ENCODE measurements around the gene ZNF319.

Gene ZNF319

DNA sequence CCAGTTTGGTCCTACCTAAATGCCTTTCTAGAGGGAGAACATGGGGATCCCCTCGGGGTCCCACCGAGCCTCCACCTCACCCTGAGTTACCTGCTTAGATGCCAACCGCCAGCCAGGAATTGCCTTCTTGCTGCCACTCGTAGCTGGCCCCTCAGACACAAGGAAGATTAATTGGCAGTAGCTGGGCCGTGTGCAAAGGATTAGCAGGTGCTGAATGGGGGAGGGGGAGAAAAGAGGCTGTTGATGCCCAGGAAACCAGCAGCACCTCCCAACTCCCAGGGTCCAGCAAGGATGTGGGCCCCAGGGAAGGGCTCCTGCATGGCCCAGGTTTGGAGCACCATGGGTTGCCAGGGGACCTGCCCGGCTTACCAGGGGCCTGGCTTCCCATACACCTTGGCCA, 29.5 kb downstream of the ZNF319 start, which contains the start of gene CNGB1:
Gene CNGB1, minus strand, starts transcription at position 159 of the 400 bp plus-strand sequence. CDS start 3,842 bp downstream, outside the sequence.
- no peak for DNase-seq

DNA sequence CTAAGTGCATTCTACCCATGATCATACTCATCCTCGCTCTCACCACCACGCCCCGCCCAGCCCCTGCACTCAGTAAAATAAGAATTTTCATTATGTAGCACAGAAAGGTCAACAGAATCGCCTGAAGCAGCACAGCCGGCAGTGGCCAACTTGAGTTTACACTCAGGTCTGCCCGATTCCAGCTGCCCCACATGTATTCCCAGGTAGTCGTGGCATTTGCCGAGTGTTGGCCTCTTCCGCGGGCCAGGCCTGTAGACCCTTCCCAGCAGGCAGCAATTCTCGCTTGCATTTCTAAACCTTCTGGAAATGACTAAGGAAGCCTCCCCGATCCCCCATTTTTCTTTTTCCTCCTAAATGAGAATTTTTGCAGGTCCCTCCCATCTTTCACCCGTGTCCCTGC, 30.2 kb downstream of the ZNF319 start:
- DNase-seq: no peak

GRCh38 chr16:57969451-57970123, 30.9 kb downstream of the ZNF319 start:
- DNase-seq: no peak

- DNase-seq: no peak
These were observed 32.6 kb downstream of the ZNF319 start for GRCh38 chr16:57967916-57968315.

DNA sequence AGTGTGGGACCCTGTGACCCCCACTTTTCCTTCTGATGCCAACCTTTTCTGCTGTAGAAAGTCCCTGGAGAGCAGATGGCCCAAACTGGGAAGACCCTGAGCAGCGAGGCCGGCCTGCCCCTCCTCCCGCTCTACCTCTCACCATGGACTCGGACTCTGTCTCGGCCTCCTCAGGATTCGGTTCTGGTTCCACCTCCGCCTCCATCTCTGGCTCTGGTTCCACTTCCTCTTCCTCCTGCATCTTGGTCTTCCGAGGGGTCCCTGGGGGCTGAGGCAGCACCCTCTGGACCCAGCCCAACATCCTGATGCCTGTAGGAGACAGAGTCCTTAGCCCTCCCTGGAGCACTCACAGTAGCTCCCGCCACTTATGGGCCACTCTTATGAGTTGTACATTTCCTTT, 33.5 kb downstream of the ZNF319 start:
- DNase-seq: no peak

GRCh38 chr16:57966204-57966771, 34.2 kb downstream of the ZNF319 start:
- no peak for DNase-seq

DNA sequence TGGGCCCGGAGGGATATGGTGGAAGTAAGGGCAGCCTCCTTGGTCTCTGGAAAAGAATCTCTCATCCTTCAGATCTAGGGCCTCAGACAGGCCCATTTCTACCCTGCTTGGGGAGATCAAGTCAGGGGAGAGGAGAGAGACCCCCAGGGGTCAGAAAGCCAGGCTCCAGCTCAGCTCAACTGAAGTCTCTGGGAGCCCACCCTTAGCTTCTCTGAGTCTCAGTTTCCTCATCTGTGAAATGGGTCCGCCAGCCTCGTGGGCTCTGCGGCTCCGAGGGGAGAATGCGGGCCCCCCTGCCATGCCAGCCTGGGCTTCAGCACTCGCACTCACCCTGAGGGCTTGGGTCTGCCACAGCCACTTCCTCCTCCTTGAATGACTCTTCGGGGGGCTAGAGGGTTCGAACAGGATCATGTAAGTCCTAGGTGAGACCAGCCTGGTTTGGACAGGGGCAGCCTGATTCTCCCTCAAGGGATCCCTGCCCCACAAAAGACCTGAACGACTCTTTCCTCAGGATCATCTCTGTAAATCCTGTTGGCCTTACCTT, 36.2 kb downstream of the ZNF319 start:
- no peak for DNase-seq

GRCh38 chr16:57962756-57963155, 37.7 kb downstream of the ZNF319 start:
- DNase-seq: no peak

- DNase-seq: no peak
These were observed 38.4 kb downstream of the ZNF319 start for GRCh38 chr16:57962046-57962445.

GRCh38 chr16:57961538-57961937, 38.9 kb downstream of the ZNF319 start:
- no peak for DNase-seq

GRCh38 chr16:57960826-57961472, 39.5 kb downstream of the ZNF319 start:
- no peak for DNase-seq

DNA sequence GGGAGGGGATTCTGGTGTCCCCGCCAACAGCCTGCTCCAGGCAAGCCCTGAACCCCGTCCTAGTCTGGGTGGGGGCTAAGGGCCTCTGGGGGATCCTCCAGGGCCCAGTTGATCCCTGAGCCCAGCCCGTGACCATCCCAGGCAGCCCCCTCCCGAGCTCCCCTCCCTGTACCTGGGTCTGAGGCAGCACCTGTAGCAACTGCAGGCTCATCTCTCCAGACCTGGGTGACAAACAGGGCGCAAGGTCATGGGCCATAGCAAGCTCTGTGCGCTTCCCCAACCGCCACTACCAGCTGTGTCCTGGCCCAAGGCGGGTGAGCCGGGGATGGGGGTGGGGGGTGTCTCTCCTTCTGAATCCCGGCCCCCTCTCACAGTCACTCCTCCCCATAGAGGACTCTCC, 40.2 kb downstream of the ZNF319 start:
- no peak for DNase-seq

- DNase-seq: no peak
These were observed 40.7 kb downstream of the ZNF319 start for GRCh38 chr16:57959804-57960203.

DNA sequence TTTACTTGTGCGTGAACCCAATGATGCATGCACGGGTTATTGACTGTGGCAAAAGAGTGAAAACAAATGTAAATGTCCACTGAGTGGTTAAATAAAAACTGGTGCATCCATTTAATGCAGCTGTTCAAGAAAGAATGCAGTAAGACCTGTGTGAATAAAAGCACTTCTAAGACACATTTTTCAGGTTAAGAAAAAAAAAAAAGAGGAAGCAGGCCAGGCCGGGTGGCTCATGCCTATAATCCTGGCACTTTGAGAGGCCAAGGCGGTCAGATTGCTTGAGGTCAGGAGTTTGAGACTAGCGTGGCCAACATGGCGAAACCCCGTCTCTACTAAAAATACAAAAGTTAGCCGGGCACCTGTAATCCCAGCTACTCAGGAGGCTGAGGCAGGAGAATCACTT, 41.4 kb downstream of the ZNF319 start:
- no peak for DNase-seq

- DNase-seq: no peak
These were observed 41.9 kb downstream of the ZNF319 start for GRCh38 chr16:57958544-57958943.

- no peak for DNase-seq
These were observed 42.6 kb downstream of the ZNF319 start for GRCh38 chr16:57957673-57958392.

DNA sequence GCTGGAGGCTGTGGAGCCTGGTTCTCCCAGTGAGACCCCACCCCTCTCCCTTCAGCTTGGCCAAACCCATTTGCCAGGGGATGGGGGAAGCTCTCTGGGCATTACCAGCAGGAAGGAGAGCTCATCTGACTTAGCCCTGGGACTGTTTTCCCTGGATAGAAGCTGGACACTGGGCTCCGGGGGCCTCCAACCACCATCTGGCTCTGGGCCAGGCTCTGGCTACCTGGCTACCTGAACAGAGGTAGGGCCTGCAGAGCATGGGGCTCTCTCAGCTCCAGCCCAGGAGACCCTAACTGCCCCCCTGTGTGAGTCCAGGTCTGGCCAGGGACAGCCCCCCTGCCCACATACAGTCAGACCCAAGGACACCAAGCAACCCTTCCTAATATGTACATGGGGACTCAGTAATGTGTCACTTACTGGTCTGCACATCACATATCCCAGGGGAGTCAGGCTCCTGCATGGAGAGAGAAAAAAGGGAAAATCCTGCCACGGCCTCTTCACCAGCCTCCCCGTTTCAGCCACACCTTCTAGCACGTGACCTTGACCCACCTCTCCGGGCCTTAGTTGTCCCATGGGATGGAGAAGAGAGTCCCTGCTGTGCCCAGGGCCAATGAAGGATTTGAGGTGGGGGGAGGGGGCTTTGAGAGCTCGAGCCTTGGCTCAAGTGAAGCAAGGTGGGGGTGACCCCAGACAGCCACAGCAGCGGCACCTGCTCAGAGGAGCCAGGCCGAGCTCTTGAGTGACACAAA, 43.4 kb downstream of the ZNF319 start:
- DNase-seq: no peak

- no peak for DNase-seq
These were observed 44.1 kb downstream of the ZNF319 start for GRCh38 chr16:57956270-57956808.

DNA sequence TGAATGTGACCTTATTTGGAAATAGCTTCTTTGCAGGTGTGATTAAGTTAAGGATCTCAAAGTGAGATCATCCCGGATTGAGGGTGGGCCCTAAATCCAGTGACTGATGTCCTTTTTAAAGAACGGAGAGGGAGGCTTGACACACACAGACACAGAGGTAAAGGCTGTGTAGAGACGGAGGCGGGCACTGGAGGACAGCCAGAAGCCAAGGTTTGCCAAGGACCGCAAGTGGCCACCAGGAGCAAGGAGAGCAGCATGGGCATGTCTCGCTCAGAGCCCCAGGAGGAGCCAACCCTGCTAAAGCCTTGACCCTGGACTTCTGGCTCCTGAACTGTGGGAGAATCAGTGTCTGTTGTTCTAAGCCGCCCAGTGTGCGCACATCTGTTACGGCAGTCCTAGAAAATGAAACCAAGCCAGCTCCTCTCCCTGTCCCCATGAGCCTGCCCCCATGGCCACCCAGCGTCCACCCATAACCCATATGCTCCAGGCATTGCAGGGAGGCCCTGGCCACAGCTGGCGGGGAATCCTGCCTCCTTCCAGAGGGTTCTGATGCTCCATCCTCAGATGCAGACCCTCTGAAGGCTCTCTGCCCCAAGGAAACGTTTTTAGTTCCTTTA, 44.8 kb downstream of the ZNF319 start:
- no peak for DNase-seq

- no peak for DNase-seq
These were observed 46.6 kb downstream of the ZNF319 start for GRCh38 chr16:57953857-57954256.

- no peak for DNase-seq
These were observed 47.6 kb downstream of the ZNF319 start for GRCh38 chr16:57952909-57953308.
